Suppressor macrophage treated with lipopolysaccharide for 4 hours (primary cell): Measurements from ENCODE around the gene FGF3.

Experiments used
- DNase-seq: peaks from one replicate; pipeline ENCODE4 v3.0.0-alpha.2; 2020

The FGF3 gene

DNA sequence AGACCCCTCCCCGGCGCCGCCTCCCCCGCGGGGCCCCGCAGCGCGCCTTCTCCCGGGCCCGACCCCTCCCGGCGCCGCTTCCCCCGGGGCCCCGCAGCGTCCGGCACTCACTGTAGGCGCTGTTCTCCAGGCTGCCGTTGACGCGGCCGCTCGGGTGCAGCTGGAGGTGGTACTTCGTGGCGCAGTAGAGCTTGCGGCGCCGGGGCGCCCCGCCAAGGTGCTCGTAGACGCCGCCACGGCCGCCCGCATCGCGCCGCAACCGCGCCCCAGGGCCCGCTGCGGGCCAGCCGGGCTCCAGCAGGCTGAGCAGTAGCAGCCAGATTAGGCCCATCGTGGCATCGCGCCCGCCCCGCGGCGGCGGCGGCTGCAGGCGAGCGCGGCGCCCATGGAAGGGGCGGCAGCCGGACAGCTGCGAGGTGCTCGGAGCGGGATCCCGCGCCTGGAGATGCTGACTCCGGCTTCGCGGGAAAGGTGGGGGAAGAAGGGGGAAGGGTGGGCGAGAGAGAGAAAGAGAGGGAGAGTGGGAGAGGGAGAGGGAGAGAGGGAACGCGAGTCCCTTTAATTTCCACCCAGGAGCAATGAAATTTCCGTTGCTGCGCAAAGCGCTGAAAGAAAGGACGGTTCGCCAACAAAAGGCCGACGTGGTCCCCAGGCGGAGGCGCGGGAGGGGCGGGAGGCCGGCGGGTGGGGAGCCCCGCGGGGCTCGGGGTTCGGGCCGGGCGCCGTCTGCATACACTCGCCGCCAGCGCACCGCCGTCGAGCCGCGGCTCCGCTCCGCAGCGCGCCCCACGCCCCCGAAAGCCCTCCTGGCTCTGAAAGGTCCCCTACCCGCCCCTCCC lies at the start of gene FGF3:
Gene FGF3 (minus strand): TSS at position 814 of the 839 bp plus-strand sequence. CDS start 483 bp downstream, at position 331.
- no peak for DNase-seq

DNA sequence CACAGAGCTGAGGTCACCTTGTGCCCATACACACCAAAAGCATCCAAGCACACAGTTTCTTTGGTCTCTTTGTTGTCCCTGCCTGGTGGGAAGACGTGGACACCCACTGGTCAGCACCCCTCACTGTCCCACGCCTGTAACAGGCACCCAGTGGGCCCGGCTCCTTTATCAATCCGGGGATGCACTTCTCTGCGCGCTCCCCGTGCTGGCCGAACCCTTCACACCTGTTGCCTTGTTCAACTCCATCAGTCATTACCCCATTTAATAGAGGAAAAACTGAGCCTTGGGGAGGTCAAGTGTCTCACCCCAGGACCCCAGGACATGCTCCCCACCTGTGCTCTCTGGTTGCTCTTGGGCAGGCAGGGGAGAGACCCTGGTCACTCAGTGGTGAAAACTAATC lies 49.7 kb upstream of the FGF3 start:
- DNase-seq, result no peak

DNA sequence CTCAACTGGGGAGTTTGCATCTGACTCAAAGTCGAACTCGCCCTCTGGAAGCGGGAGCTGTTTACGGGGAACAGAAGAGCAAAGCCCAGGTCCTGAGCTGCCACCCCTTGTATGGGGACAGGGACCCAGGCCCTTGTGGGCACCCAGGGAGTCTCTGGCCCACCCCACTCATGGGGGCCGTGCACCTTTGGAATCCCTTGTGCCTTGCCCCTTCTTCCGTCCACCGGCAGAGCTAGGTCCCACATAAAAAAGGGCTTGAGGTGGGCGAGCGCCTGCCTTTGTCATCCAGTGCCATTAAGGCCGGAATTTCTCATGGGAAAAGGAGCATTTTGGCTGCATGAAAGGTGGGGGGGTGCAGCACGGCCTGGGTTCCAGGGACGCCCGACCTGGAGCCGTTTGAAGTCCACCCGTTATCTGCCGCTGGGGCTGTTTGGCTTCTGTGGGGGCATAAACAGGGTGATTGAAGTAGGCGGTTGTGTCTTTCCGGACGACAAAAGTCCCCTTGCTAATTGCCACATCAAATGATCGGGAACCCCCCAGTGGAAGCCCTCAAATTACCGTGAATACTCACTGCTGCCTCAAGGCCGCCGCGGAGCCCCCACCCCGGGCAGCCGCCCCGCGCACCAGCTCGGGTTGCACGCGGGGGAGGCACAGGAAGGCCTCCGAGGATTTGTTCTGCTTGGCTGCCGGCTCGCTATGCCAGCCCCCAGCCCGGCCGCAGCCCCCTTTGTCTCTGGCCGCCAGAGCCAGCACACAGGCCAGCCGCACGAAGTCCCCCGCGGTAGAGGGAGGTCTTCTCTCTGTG lies 49.0 kb upstream of the FGF3 start:
- no peak for DNase-seq

DNA sequence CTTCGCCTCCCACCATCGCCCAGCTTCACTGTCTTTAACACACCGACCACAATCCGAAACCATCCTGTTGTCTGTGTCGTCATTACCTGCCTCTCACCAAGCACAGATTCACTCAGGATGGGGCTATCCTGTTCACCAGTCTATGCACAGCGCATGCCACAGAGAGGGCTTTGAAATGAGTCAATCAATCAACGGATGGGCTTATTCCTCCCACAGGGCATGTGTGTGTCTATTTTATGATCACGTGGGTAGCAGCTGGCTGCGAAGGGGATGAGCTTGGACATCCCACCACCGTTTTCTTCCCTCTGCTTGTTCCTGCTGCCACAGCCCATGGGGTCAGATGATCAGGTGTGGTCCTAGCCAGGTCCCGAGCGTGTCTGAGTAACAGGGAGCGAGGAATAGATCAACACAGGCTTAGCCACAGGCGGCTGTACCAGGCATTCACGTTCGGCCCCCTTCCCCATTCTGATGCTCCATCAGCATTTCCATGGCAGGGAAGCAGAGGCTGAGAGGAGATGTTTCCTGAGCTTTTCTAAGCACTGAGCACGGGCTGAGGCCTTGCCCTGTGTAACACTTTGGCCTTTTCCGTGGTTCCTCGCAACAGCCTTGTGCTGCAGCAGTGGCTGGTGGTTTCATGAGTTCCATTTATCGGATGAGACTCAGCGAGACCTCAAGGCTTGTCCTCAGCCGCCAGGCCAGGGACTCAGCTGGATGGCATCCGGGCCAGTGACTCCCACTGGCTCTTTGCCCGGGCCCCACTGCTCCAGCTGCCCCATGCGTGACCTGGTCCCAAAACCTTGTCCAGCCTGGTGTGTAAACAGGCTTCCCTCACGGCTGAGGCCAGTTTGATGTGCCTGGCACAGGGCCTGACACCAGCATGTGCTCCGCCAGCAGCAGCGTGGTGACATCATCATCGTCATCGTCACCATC lies 48.1 kb upstream of the FGF3 start:
- DNase-seq, result no peak

DNA sequence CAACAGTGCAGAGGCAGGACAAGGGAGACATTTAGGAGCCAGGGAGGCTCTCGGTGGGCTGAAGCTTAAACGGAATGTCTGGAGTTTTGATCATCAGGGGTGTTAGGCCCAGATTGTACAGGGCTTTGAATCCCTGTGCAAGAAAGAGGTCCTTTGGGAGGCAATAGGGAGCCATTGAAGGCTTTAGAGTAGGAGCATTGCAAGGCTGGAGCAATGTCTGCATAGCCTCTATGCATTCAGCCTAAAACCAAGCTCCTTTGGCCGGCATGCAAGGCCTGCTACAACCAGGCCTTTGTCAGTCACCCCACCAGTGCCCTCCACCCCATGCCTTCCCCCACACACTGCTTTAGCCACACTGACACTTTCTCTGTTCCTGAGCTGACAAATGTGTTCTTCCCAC lies 47.4 kb upstream of the FGF3 start:
- no peak for DNase-seq

DNA sequence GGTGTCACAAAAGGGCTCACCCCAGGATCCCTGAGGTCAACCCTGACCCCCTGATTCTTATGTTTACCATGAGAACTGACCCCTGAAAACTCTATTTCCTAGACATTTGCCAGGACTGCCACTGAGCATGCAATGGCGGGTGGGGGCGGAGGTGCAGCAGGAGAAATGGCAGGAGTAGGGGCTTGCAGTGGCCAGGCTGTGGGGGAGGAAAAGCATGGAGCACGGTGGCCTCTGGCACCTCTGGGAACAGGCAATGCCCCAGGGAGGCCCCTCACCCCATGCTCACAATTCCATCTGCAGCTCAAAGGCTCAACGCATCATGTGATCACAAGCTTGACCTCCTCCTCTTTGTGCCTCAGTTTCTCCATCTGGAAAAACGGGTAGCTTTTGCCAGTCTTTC lies 46.5 kb upstream of the FGF3 start:
- DNase-seq, result no peak

DNA sequence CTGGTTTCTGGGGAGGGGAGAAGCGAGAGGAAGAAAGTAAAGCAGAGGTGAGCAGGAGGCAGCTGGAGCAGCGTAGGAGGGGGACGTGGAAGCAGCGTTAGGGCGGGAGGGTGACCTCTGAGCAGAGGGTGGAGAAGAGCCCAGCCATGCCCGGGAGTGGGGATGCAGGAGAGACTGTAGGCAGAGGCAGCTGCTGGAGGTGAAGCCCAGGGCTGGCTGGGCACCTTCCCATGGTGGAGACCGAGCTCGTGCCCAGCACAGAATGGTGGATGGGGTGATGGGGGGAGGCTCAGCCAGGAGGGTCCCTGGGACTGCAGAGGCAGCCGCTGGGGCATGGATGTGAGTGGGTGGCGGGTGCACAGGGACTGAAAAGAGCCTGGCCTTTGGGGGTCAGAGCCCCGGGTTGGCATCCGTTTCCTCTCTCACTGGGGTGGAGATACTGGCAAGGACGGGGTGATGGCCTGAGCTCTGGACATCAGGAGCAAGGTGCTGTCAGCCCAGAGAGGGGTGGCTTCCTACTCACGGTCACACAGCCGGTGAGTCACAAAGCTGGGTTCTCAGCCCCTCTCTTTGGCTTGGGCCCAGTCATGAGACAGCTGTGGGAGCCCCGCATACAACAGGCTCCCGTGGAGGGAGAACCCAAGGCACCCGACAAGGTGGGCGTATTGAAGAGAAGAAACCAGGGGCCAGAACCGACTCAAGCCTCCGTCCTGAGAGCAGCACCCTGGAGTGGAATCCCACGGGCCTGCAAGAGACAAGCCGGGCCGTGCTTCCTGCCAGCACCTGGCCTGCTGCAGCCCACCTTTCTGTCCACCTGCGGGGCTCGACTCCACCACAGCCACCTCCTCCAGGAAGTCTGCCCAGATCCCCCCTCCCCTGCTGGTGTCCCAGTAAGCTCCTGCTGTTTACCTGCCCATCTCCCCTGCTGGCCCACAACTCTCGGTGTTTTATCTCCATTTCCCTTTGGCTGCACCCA lies 45.8 kb upstream of the FGF3 start:
- DNase-seq, result no peak

DNA sequence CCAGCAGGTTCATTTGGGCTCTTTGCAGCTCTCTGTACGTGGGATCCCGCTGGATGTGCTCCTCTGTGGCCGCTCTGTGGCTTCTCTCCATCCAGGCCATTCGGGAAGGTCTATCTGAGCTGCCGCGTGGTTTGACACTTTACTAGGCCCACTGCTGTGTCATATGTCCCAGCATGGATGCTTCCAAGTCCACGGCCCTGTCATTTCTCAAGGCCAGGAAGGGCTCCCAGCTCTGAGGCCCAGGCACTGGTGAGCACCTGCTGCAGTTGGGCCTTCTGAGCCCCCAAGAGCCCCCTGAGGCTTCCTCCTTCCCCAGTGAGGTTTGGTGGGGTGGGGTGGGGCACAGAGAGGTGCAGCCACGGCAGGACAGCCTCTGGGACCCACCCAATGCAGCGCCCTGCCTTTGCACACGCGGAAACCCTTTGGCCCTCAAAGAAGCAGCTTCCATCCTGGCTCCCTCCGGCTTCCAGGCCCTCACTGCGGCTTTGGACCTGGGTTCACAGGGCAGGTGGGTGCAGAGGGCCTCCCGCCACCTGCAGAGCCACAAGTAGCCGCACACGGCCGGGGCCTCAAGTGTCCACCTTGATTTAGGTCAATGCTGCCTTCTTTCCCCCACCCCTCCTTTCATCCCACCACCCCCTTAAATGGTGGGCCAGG lies 44.5 kb upstream of the FGF3 start:
- no peak for DNase-seq

DNA sequence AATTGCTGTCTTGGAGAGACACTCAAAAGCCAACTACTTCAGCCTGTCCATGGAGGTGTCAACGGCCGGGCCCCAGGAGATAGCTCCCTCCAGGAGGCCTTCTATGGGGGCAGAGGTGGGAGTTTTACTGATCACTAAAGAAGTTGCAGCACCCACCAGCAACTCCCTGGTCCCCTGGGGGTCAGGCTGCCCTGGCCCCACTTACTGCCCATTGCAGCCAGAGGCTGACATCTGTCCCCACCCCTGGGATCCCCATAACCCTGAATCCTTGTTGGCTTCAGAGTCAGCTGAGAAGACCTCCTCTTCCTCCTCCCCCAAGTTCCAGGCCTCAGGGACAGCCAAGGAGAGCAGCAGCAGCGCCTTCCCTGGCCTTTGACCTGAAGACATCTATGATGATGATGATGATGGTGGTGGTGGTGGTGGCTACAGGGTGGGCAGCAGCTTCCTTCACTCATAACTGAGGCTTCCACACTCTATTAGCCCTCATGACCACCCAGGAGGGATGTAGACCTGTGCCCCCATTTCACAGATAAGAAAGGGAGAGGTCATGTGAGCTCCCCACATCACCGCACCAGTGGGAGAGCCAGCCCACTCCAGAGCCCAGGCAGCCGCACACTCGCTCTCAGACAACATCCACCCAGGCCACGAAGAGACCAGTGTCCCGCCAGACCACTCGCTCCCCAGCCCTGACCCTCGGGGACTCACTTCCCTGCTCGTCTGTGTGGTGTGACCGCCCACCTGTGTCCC lies 43.8 kb upstream of the FGF3 start:
- no peak for DNase-seq

DNA sequence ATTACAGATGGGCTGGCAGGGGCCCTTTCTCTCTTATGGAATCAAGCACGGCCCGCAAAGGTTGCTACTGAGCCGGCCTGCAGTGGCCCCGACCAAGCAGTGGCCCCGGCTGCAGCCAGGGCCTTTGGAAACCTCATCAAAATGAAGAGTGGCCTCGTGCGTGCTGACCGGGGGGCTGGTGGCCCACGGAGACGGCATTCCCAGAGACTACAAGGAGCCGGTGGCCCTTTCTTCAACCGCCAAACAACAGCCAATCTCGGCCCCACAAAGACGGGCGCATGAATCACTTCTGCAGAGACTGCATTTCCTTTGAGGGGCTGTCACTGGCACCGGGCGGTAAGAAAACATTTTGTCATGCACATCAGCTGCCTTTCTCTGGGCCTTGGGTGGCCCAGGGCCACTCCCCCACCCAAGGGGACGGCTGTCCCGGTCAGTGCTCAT lies 43.1 kb upstream of the FGF3 start:
- DNase-seq, result no peak

DNA sequence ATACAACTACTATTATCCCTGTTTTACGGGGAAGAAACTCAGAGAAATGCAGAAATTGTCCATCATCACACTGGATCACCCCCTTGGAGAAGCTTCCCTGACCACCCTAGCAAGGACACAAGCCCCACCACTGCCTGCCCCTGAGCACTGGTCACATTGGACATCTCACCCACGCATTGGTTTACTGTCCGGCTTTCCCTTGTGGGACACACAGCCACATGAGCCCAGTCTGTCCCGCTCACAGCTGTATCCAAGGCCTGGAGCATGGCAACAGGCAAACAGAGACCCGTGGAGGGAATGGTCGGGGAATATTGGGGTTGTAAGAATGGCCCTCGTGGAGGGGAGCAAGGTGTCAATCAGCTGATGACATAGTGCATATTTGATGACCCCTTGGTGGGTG lies 42.7 kb upstream of the FGF3 start:
- DNase-seq, result no peak

DNA sequence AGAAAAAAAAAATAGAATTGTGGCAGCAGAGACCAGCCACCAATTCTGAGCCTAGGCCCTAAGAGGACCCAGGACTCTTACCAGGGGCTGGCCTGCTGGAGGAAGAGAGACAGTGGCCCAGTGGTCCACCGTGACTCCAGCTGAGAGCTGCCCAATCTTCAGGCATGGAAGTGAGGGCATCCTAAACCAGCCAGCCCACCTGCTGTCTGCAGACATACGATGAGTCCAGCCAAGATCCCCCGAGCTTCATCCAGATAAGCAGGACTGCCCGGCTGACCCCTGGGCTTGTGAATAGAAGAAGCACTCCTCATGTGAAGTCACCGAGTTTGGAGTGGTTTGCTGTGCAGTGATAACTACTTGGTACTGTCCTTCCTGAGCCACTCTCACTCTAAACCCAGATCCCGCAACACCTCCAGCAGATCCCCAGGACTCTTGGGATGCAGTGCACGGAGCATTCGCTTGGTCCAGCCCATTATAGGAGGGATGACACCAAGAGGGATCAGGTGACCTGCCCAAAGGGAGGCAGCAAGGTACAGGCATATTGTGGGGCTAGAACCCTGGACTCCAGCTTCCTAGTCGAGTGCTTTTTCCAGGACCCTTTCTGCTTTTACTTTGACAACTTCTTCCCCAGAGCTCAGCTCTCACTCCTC lies 41.7 kb upstream of the FGF3 start:
- DNase-seq, result no peak

DNA sequence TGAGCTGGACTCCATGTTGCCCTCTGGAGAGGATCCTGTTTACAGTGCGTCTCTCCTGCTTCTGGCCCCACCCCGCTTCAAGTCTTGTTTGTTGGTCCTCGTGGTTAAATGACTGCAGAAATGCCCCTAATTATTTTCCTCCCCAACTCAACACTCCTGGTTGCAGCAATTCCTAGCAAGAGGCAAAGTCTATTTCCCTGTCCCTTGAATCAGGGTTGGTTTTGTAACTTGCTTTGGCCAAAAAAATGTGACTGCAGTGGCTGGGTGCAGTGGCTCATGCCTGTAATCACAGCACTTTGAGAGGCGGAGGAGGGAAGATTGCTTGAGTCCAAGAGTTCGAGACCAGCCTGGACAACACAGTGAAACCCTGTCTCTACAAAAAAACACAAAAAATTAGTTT lies 41.0 kb upstream of the FGF3 start:
- DNase-seq, result no peak

DNA sequence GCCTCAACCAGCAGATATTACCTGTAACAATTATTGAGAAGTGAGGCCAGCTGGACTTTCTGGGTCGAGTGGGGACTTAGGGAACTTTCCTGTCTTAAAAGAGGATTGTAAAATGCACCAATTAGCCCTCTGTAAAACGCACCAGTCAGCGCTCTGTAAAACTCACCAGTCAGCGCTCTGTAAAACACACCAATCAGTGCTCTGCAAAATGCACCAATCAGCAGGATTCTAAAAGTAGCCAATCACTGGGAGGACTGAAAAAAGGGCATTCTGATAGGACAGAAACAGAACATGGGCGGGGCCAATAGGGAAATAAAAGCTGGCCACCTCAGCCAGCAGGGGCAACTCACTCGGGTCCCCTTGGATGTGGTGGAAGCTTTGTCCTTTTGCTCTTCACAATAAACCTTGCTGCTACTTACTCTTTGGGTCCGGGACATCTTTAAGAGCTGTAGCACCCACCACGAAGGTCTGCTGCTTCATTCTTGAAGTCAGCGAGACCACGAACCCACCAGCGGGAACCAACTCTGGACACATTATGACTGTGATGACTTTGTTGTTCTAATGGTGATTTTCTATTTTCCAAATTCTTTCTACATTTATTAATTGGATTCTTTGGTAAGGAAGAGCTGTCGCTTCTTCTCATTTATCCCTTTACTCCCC lies 40.2 kb upstream of the FGF3 start:
- DNase-seq, result no peak

DNA sequence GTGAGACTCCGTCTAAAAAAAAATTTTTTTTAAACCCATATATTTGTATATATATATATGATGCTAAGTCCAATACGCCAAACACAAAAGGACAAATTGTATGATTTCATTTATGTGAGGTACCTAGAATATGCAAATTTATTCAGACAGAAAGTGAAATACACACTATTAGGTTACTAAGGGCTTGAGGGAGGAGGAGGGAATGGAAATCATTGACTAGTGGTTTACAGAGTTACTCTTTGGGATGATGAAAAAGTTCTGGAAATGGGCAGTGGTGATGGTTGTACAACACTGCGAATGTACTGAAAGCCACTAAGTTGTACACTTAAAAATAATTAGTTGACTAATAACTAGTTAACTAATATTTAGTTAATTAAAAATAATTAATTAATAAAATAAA lies 36.2 kb upstream of the FGF3 start:
- DNase-seq, result no peak

DNA sequence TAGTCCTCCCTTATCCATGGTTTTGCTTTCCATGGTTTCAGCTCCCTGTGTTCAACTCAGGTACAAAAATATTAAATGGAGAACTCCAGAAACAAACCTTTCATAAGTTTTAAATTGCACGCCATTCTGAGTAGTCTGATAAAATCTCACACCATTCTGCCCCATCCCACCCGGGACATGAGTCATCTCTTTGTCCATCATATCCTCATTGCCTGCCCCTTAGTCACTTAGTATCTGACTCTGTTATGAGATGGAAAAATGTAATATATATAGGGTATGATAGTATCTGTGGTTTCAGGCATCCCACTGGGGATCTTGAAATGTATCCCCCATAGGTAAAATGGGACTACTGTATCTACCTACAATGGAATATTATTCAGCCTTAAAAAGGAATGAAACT lies 35.5 kb upstream of the FGF3 start:
- DNase-seq, result no peak

DNA sequence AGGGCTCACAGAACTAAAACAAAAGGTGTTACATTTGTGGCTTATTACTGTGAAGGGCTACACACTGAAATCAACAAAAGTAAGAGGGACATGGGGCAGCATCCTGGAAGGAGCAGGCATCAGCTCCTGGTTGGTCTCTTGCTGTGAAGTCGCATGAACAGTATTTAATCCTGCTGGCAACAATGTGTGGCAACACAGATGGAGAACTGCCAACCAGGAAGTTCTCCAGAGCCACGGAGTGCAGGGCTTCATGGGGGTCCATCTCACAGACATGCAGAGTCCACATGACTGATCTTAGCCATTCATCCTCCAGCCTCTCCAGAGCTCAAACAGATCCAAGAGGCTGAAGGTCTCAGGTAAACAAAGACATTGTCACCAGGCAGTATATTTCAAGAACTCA lies 32.8 kb upstream of the FGF3 start:
- no peak for DNase-seq

DNA sequence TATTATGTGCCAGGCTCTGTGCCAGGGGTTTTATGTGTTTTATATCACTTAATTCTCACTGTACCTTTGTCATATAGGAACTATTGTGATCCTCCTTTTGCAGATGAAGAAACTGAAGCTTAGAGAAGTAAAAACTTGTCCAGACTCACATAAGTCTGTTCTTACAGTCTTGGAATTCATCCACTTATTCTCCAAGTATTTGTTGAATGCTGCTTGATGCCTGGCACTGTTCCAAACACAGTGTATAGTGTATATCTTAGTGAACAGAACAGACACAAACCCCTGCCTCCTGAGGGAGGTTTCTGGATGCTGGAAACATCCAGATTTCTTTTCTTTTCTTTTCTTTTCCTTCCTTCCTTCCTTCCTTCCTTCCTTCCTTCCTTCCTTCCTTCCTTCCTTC lies 29.0 kb upstream of the FGF3 start:
- DNase-seq, result no peak

DNA sequence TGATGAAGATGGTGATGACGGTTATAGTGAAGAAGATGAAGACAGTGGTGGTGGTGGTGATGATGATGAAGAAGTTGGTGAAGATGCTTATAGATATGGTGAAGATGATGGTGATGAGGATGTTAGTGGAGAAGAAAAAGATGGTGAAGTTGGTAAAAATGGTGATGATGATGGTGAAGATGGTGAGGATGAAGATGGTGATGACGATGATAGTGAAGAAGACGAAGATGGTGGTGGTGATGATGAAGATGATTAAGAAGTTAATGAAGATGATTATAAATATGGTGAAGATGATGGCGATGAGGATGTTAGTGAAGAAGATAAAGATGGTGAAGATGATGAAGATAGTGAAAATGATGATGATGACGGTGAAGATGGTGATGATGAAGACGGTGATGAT lies 25.2 kb upstream of the FGF3 start:
- no peak for DNase-seq

DNA sequence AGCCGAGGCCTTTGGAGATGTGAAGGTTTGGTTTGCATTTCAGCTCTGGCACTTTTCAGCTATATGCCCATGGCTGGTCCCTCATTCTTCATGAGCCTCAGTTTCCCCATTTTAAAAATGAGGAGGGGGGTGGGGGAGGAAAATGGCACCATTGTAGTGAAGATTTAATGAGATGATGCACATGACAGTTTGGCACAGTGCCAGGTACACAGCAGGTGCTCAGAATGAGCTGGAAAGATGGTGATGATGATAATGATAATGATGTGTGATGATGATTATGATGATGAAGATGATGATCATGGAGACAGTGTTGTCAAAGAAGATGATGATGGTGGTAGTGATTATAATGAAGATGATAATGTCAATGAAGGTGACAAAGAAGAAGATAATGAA lies 24.3 kb upstream of the FGF3 start:
- DNase-seq, result no peak
